ENCODE results near the gene ZNF827. TPM values are rescaled to one million over a fixed set of nuclear protein-coding genes. Genes with fewer than 3 reads are reported as not detected.

Gene ZNF827
- total and polyA plus RNA-seq, 9 of the 15 experiments (the other 6 are each of a cell fraction or from before 2014, with no cell fraction given), result 0.07 to 0.40 TPM; not detected in 7

DNA sequence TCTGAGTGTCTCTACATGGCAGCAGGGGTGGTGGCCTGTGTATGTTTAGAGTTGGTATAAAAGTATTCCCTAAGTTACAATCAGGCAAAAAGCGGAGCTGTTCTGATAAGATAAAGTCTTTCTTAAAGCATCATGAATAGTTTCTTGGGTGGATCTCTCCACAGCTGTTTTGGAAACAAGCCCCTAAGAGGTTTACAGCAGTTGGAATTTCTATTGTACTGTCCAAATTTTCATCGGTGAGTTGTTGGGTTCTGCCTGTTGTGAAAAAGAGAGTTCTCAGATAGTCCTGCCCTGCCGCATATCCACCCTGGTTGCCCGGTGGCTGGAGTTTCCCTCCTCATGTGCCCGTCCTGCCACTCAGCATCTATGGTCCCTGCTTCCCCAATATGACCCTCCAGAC is 208.6 kb downstream of the ZNF827 start:
- intact Hi-C loops (cut with micrococcal nuclease), result no loop called here
- Histone ChIP-seq H3K9me1 (ENCODE audit: control insufficient read depth, insufficient read depth, low read length) (no peaks in the 10 kb centered on the region), H3K27me3 (ENCODE audit: control insufficient read depth in 2 of 2, insufficient read depth in 2 of 2, low read length in 2 of 2) (peaks cover 2 to 12% of the 10 kb centered on the region in 2 experiments; a peak in 3 of 5 replicates), H2AFZ (ENCODE audit: low read depth, low read length) (no peak overlapping the region), H3K9ac (ENCODE audit: insufficient read depth in 1 of 2, low read depth in 2 of 2, low read length in 2 of 2) (no peak overlapping the region), H3K4me2 (ENCODE audit: insufficient read depth, low read length) (no peak overlapping the region), H3K79me2 (ENCODE audit: control insufficient read depth, insufficient read depth, low read length) (no peaks in the 10 kb centered on the region), H4K20me1 (replicated peaks; ENCODE audit: control insufficient read depth, insufficient read depth, low read length) (no peaks in the 10 kb centered on the region), H3K4me3 (no peak overlapping the region), H3K9me3 (replicated peaks; ENCODE audit: control insufficient read depth, insufficient read depth, low read depth, low read length) (no peaks in the 10 kb centered on the region), H3K4me1 (replicated peaks in 1 of 2; ENCODE audit: control insufficient read depth in 2 of 2, insufficient read depth in 2 of 2, low read length in 2 of 2) (peaks cover 4 to 7% of the 10 kb centered on the region in 2 experiments; a peak in 2 of 5 replicates), H3K27ac (ENCODE audit: extremely low read depth, low read depth, low read length) (no peak overlapping the region), H3K36me3 (ENCODE audit: control insufficient read depth, insufficient read depth, low read length) (no peaks in the 10 kb centered on the region)
- ATAC-seq, result no peak
- BruUV-seq (replicated peaks), result no TSS peak
- ChIA-PET POLR2A (no interaction called here), CTCF (ENCODE audit: low intra/inter-chr PET ratio) (no interaction called here)
- FAIRE-seq, result no peak
- in situ Hi-C loops (cut with MboI), result no loop called here
- WGBS (ENCODE audit: insufficient coverage, low coverage, missing lambda C conversion rate), result 7% methylated on average over 5 of the region's 5 CpGs
- no peak for DNase-seq (ENCODE audit: extremely low read depth in 1 of 4, low spot score in 3 of 4)
- TF ChIP-seq FOXK2 (conservative IDR thresholded peaks at IDR 0.05 in 1 of 2, IDR thresholded peaks at IDR 0.05 in 1 of 2; ENCODE audit: low read depth in 2 of 2) (no peak), ZNF75A (CRISPR knock-in tag; IDR thresholded peaks at IDR 0.05) (no peak), POLR3A (IDR thresholded peaks at IDR 0.05; ENCODE audit: borderline replicate concordance, extremely low read depth, insufficient read depth, insufficient read length) (no peak), ZNF347 (CRISPR knock-in tag; IDR thresholded peaks at IDR 0.05; ENCODE audit: low read depth) (no peak)
- TF ChIP-seq, protein P1, sequence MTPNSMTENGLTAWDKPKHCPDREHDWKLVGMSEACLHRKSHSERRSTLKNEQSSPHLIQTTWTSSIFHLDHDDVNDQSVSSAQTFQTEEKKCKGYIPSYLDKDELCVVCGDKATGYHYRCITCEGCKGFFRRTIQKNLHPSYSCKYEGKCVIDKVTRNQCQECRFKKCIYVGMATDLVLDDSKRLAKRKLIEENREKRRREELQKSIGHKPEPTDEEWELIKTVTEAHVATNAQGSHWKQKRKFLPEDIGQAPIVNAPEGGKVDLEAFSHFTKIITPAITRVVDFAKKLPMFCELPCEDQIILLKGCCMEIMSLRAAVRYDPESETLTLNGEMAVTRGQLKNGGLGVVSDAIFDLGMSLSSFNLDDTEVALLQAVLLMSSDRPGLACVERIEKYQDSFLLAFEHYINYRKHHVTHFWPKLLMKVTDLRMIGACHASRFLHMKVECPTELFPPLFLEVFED (CRISPR knock-in tag; conservative IDR thresholded peaks at IDR 0.05), result no peak
- TF ChIP-seq, protein P2, sequence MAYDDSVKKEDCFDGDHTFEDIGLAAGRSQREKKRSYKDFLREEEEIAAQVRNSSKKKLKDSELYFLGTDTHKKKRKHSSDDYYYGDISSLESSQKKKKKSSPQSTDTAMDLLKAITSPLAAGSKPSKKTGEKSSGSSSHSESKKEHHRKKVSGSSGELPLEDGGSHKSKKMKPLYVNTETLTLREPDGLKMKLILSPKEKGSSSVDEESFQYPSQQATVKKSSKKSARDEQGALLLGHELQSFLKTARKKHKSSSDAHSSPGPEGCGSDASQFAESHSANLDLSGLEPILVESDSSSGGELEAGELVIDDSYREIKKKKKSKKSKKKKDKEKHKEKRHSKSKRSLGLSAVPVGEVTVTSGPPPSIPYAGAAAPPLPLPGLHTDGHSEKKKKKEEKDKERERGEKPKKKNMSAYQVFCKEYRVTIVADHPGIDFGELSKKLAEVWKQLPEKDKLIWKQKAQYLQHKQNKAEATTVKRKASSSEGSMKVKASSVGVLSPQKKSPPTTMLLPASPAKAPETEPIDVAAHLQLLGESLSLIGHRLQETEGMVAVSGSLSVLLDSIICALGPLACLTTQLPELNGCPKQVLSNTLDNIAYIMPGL (CRISPR knock-in tag; IDR thresholded peaks at IDR 0.05), result no peak
- TF ChIP-seq, protein P3, sequence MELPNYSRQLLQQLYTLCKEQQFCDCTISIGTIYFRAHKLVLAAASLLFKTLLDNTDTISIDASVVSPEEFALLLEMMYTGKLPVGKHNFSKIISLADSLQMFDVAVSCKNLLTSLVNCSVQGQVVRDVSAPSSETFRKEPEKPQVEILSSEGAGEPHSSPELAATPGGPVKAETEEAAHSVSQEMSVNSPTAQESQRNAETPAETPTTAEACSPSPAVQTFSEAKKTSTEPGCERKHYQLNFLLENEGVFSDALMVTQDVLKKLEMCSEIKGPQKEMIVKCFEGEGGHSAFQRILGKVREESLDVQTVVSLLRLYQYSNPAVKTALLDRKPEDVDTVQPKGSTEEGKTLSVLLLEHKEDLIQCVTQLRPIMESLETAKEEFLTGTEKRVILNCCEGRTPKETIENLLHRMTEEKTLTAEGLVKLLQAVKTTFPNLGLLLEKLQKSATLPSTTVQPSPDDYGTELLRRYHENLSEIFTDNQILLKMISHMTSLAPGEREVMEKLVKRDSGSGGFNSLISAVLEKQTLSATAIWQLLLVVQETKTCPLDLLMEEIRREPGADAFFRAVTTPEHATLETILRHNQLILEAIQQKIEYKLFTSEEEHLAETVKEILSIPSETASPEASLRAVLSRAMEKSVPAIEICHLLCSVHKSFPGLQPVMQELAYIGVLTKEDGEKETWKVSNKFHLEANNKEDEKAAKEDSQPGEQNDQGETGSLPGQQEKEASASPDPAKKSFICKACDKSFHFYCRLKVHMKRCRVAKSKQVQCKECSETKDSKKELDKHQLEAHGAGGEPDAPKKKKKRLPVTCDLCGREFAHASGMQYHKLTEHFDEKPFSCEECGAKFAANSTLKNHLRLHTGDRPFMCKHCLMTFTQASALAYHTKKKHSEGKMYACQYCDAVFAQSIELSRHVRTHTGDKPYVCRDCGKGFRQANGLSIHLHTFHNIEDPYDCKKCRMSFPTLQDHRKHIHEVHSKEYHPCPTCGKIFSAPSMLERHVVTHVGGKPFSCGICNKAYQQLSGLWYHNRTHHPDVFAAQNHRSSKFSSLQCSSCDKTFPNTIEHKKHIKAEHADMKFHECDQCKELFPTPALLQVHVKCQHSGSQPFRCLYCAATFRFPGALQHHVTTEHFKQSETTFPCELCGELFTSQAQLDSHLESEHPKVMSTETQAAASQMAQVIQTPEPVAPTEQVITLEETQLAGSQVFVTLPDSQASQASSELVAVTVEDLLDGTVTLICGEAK (IDR thresholded peaks at IDR 0.05), result no peak
- TF ChIP-seq, protein P3 (CRISPR knock-in tag; IDR thresholded peaks at IDR 0.05), result no peak
- TF ChIP-seq, protein P4, sequence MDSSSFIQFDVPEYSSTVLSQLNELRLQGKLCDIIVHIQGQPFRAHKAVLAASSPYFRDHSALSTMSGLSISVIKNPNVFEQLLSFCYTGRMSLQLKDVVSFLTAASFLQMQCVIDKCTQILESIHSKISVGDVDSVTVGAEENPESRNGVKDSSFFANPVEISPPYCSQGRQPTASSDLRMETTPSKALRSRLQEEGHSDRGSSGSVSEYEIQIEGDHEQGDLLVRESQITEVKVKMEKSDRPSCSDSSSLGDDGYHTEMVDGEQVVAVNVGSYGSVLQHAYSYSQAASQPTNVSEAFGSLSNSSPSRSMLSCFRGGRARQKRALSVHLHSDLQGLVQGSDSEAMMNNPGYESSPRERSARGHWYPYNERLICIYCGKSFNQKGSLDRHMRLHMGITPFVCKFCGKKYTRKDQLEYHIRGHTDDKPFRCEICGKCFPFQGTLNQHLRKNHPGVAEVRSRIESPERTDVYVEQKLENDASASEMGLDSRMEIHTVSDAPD (CRISPR knock-in tag; IDR thresholded peaks at IDR 0.05), result no peak

Data from K562 (cell line).